Panc1 (cell line): ENCODE data around the gene DLX3. TPM values are rescaled to one million over a fixed set of nuclear protein-coding genes. Genes with fewer than 3 reads are reported as not detected.

ENCODE experiments used
- ATAC-seq: fragments of 200-7000 bp; cut with Tn5 transposase; 2 replicates; pipeline ENCODE4 v1.9.1; 2020; ENCODE audit warnings: mild to moderate bottlenecking, moderate library complexity
- BruUV-seq: library from RNA; stranded (reverse); fragments of 400-500 nt; replicated peaks from 2 replicates; lab custom pipeline; 2021; lab: Mats Ljungman, UMichigan
- CTCF ChIA-PET: fragments of 300-600 bp; sonication (Branson Sonifier 250); formaldehyde crosslinking; loops from one replicate; lab custom pipeline; 2022; ENCODE audit warnings: antibody characterized with exemption; lab: Charles Lee
- POLR2A ChIA-PET: fragments of 300-600 bp; sonication (Branson Sonifier 250); formaldehyde crosslinking; loops from one replicate; lab custom pipeline; 2022; ENCODE audit warnings: antibody characterized with exemption; lab: Charles Lee
- DNase-seq: peaks from one replicate; pipeline ENCODE4 v3.0.0-alpha.2; 2010; ENCODE audit warnings: low read depth, low spot score
- H3K27ac ChIP-seq: 2 replicates; pipeline ENCODE4 v1.5.1; 2011; ENCODE audit warnings: mild to moderate bottlenecking, low read length, inconsistent platforms
- H3K27me3 ChIP-seq: fragments of 200-500 bp; sonication (Bioruptor generic); 2 replicates; pipeline ENCODE4 v1.6.0; 2014; ENCODE audit warnings: low read length, inconsistent platforms; ENCODE audit not compliant: control insufficient read depth, insufficient read depth
- H3K36me3 ChIP-seq: fragments of 200-500 bp; sonication (Bioruptor generic); 2 replicates; pipeline ENCODE4 v1.5.1; 2014; ENCODE audit warnings: inconsistent platforms, mild to moderate bottlenecking, low read length, moderate library complexity; ENCODE audit not compliant: control insufficient read depth, insufficient read depth
- H3K4me1 ChIP-seq: 2 replicates; pipeline ENCODE4 v1.5.1; 2011; ENCODE audit warnings: inconsistent platforms, mild to moderate bottlenecking, low read length, moderate library complexity; ENCODE audit not compliant: control insufficient read depth, insufficient read depth
- H3K4me3 ChIP-seq, 2 experiments: 2 replicates each; pipeline ENCODE4 v1.5.1; 2011 to 2012; ENCODE audit warnings: low read depth in 2 of 2, low read length in 2 of 2, mild to moderate bottlenecking in 2 of 2, inconsistent platforms in 1 of 2, moderate library complexity in 1 of 2
- H3K9me3 ChIP-seq: fragments of 200-500 bp; sonication (Bioruptor generic); 2 replicates; pipeline ENCODE4 v1.5.1; 2014; ENCODE audit warnings: low read depth, mild to moderate bottlenecking, inconsistent platforms, low read length, moderate library complexity; ENCODE audit not compliant: control insufficient read depth, insufficient read depth
- POLR2AphosphoS5 ChIP-seq: IDR thresholded peaks from 2 replicates; pipeline ENCODE4 v1.6.1; 2012; ENCODE audit warnings: mild to moderate bottlenecking, low read depth, low read length, moderate library complexity
- SIN3A ChIP-seq: IDR thresholded peaks from 2 replicates; pipeline ENCODE4 v1.6.1; 2012; ENCODE audit warnings: low read depth, mild to moderate bottlenecking, low read length, moderate library complexity, borderline replicate concordance; ENCODE audit not compliant: insufficient read depth
- TCF7L2 ChIP-seq: IDR thresholded peaks from 2 replicates; pipeline ENCODE4 v1.6.1; 2011; ENCODE audit warnings: mild to moderate bottlenecking, low read depth, low read length, inconsistent platforms
- in situ Hi-C: cut with HindIII; loops from 2 replicates; pipeline ENCODE4 v1.10.0; 2016; ENCODE audit warnings: low sequenced_read_pairs, low pct_unique_long_range_greater_than_20kb
- intact Hi-C: fragments of 100-400 bp; cut with micrococcal nuclease; formaldehyde crosslinking; loops from one replicate; pipeline ENCODE4 v1.10.0; 2022; ENCODE audit not compliant: unreplicated experiment
- total RNA-seq: library from RNA; stranded (reverse); gene quantifications from one replicate; pipeline ENCODE4 v1.2.1, GENCODE V29; 2021; ENCODE audit not compliant: unreplicated experiment
- TF ChIP-seq, protein P1 (sequence below): fragments of 450-650 bp; IDR thresholded peaks from 2 replicates; pipeline ENCODE4 v1.5.1; 2017; ENCODE audit warnings: mild to moderate bottlenecking
- TF ChIP-seq, protein P2 (sequence below), 2 experiments: IDR thresholded peaks; 2 replicates each; pipeline ENCODE4 v1.6.1; 2011 to 2012; ENCODE audit warnings: low read depth in 2 of 2, control low read depth in 1 of 2, low read length in 1 of 2, mild to moderate bottlenecking in 1 of 2, moderate library complexity in 1 of 2; ENCODE audit not compliant: insufficient read depth in 1 of 2

The DLX3 gene
- total RNA-seq, 1 experiment from 2014 or later, result 2.9 TPM

DNA sequence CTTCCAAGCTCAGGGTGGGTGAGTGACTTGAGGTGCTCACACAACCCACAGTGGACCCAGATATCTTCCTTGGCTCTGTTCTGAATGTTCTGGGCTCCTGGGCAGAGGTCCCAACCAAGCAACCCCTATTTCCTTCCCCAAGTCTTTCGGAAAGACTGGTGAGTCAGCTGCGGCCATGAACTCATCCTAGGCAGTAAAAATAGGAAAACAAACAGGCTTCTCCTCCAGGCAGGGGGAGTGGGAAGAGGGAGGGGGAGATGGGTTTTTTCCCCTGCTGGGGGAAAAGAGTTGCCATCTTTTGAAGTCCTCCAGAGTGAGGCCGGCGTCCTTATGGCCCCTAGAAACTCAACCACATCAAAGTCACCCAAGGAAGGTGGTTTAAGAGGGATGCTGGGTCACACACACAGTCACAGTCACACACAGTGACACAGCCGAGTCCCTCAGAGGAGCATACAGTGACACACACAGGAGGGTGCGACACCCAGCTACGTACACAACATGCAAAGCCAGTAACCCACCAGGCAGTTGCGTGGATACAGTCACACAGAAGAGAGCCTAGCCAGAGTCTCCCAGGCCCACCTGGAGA, 42.0 kb downstream of the DLX3 start:
- TF ChIP-seq, protein P1, sequence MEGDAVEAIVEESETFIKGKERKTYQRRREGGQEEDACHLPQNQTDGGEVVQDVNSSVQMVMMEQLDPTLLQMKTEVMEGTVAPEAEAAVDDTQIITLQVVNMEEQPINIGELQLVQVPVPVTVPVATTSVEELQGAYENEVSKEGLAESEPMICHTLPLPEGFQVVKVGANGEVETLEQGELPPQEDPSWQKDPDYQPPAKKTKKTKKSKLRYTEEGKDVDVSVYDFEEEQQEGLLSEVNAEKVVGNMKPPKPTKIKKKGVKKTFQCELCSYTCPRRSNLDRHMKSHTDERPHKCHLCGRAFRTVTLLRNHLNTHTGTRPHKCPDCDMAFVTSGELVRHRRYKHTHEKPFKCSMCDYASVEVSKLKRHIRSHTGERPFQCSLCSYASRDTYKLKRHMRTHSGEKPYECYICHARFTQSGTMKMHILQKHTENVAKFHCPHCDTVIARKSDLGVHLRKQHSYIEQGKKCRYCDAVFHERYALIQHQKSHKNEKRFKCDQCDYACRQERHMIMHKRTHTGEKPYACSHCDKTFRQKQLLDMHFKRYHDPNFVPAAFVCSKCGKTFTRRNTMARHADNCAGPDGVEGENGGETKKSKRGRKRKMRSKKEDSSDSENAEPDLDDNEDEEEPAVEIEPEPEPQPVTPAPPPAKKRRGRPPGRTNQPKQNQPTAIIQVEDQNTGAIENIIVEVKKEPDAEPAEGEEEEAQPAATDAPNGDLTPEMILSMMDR, result no peak
- TF ChIP-seq POLR2AphosphoS5, result no peak
- TF ChIP-seq SIN3A, result no peak
- TF ChIP-seq TCF7L2, result no peak
- TF ChIP-seq, protein P2, sequence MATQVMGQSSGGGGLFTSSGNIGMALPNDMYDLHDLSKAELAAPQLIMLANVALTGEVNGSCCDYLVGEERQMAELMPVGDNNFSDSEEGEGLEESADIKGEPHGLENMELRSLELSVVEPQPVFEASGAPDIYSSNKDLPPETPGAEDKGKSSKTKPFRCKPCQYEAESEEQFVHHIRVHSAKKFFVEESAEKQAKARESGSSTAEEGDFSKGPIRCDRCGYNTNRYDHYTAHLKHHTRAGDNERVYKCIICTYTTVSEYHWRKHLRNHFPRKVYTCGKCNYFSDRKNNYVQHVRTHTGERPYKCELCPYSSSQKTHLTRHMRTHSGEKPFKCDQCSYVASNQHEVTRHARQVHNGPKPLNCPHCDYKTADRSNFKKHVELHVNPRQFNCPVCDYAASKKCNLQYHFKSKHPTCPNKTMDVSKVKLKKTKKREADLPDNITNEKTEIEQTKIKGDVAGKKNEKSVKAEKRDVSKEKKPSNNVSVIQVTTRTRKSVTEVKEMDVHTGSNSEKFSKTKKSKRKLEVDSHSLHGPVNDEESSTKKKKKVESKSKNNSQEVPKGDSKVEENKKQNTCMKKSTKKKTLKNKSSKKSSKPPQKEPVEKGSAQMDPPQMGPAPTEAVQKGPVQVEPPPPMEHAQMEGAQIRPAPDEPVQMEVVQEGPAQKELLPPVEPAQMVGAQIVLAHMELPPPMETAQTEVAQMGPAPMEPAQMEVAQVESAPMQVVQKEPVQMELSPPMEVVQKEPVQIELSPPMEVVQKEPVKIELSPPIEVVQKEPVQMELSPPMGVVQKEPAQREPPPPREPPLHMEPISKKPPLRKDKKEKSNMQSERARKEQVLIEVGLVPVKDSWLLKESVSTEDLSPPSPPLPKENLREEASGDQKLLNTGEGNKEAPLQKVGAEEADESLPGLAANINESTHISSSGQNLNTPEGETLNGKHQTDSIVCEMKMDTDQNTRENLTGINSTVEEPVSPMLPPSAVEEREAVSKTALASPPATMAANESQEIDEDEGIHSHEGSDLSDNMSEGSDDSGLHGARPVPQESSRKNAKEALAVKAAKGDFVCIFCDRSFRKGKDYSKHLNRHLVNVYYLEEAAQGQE (IDR thresholded peaks at IDR 0.05; ENCODE audit: insufficient read depth in 1 of 2, low read depth in 2 of 2, low read length in 1 of 2), result no peak
- no TSS peak for BruUV-seq
- no peak overlapping the region for H3K27ac ChIP-seq
- no peaks in the 10 kb centered on the region for H3K36me3 ChIP-seq
- intact Hi-C loops (loop anchor here (2.0 kb wide), 1 partner anchor 44 kb away; no protein-coding TSS in a partner anchor), in situ Hi-C loops (no loop called here)
- H3K27me3 ChIP-seq, result no peaks in the 10 kb centered on the region; the same call in 1 of the 2 replicates
- no peak for DNase-seq
- peaks cover 4% of the 10 kb centered on the region; the same call in 1 of the 2 replicates for H3K4me1 ChIP-seq
- no peaks in the 10 kb centered on the region for H3K9me3 ChIP-seq
- no peak overlapping the region for H3K4me3 ChIP-seq
- CTCF ChIA-PET, result interaction anchor here (0.6 to 2.9 kb wide), 13 partner anchors 11 to 1131 kb away, joined by 3 to 32 read pairs (median 4); partner anchors contain the start of gene DLX3
- peak; percentile 10; the same call in 1 of the 2 replicates for ATAC-seq
- POLR2A ChIA-PET, result no interaction called here

DNA sequence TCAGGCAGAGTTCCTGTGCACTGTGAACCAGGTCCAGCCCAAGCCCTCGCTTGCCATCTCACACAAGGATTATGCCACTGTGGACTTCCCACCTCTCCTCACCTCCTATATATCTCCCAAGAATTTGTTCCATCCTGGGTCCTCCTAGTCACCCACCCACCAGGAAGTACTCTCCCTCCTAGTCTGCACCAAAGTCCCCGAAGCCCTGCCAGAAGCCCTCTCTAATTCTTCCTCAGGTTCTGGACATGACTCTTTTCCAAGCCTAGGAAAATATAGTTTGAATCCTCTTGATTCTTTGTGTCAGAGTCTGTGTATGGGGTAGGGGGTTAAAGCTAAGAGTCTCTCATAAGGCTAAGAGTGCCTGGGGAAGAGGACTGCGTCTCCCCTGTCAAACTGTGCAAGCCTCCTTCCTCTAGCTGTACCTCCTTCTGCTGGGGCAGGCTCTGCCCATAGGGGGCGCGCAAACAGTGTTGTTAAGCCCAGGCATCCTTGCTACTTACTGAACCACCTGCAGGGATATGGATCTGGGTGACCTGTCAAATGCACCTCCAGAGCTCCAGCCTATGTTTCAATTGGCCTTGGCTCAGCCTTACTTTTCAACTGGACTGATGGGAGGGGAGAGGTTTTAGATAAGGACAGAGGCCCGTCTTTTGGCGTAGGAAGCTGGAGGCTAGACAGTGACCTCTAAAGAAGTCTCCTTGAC, 42.7 kb downstream of the DLX3 start:
- POLR2A ChIA-PET, result no interaction called here
- Histone ChIP-seq H3K27ac (no peak overlapping the region), H3K27me3 (no peaks in the 10 kb centered on the region; the same call in 1 of the 2 replicates), H3K4me3 (no peak overlapping the region), H3K4me1 (peaks cover 4% of the 10 kb centered on the region; the same call in 1 of the 2 replicates), H3K9me3 (no peaks in the 10 kb centered on the region), H3K36me3 (no peaks in the 10 kb centered on the region)
- ATAC-seq (peak; percentile 95), DNase-seq (peak; percentile 48)
- intact Hi-C loops, result loop anchor here (2.0 kb wide), 1 partner anchor 44 kb away; no protein-coding TSS in a partner anchor
- CTCF ChIA-PET, result interaction anchor here (0.6 to 2.9 kb wide), 13 partner anchors 11 to 1130 kb away, joined by 3 to 32 read pairs (median 4); partner anchors contain the start of gene DLX3
- TF ChIP-seq, protein P1, result peak; percentile 98
- TF ChIP-seq POLR2AphosphoS5, result no peak
- no TSS peak for BruUV-seq
- in situ Hi-C loops, result no loop called here
